CD14-positive monocyte (primary cell): ENCODE measurements around the gene PAK2. TPM values are rescaled to one million over a fixed set of nuclear protein-coding genes. Genes with fewer than 3 reads are reported as not detected.
A peak's percentile ranks its signal among the peaks of the same experiment; 100 is the strongest.
"Not testable (repeated sequence)": the region's sequence is repeated elsewhere in the genome, so short reads cannot be mapped to it uniquely, and the experiment has no call there.

Source experiments
- DNase-seq, 3 donors: peaks; one replicate each; pipeline ENCODE4 v3.0.0-alpha.2; 2011 to 2022
- H2AFZ ChIP-seq: 2 replicates; pipeline ENCODE4 v1.6.0; 2012; ENCODE audit warnings: mild to moderate bottlenecking, low read depth, low read length, inconsistent platforms; ENCODE audit not compliant: insufficient read depth, poor library complexity, severe bottlenecking
- H3K27ac ChIP-seq, 2 donors: 1 replicate in 1 of 2; 2 replicates in 1 of 2; pipeline ENCODE4 v1.5.1; 2012 to 2013; ENCODE audit warnings: low read length in 2 of 2, control low read depth in 1 of 2, inconsistent platforms in 1 of 2, low read depth in 1 of 2, mild to moderate bottlenecking in 1 of 2
- H3K27me3 ChIP-seq, 2 donors: one replicate each; pipeline versions ENCODE4 v1.6.0 to v1.6.1; 2011 to 2013; ENCODE audit warnings: low read length in 2 of 2; ENCODE audit not compliant: control insufficient read depth in 2 of 2, insufficient read depth in 2 of 2
- H3K36me3 ChIP-seq, 2 donors: replicated peaks in 1 of 2; 1 replicate in 1 of 2; 2 replicates in 1 of 2; pipeline versions ENCODE4 v1.5.1 to v1.6.1; 2012 to 2013; ENCODE audit warnings: low read length in 2 of 2, control low read depth in 1 of 2, inconsistent platforms in 1 of 2, mild to moderate bottlenecking in 1 of 2; ENCODE audit not compliant: insufficient read depth in 2 of 2, control insufficient read depth in 1 of 2
- H3K4me1 ChIP-seq, 2 donors: 1 replicate in 1 of 2; 2 replicates in 1 of 2; pipeline versions ENCODE4 v1.5.1 to v1.6.1; 2012 to 2013; ENCODE audit warnings: low read length in 2 of 2, control low read depth in 1 of 2, inconsistent platforms in 1 of 2, mild to moderate bottlenecking in 1 of 2, moderate library complexity in 1 of 2; ENCODE audit not compliant: insufficient read depth in 2 of 2, control insufficient read depth in 1 of 2
- H3K4me2 ChIP-seq: replicated peaks from 2 replicates; pipeline ENCODE3; 2012; ENCODE audit warnings: low read length, moderate library complexity, mild to moderate bottlenecking; ENCODE audit not compliant: poor library complexity, severe bottlenecking; ENCODE audit errors: extremely low read depth
- H3K4me3 ChIP-seq, 3 experiments: fragments of 200-600 bp in 1 of 3; sonication (generic) in 1 of 3; replicated peaks in 1 of 3; 1 replicate in 2 of 3; 2 replicates in 1 of 3; pipeline ENCODE4 v1.5.1; 2011 to 2013; ENCODE audit warnings: low read length in 3 of 3, mild to moderate bottlenecking in 3 of 3, control low read depth in 2 of 3, low read depth in 2 of 3, inconsistent platforms in 1 of 3, moderate library complexity in 1 of 3
- H3K79me2 ChIP-seq: 2 replicates; pipeline ENCODE4 v1.6.0; 2012; ENCODE audit warnings: mild to moderate bottlenecking, control low read depth, inconsistent platforms, low read length, moderate library complexity; ENCODE audit not compliant: insufficient read depth
- H3K9ac ChIP-seq: 2 replicates; pipeline ENCODE4 v1.6.0; 2017; ENCODE audit warnings: low read length, mild to moderate bottlenecking; ENCODE audit not compliant: insufficient read depth, poor library complexity, severe bottlenecking
- H3K9me3 ChIP-seq, 2 donors: replicated peaks in 1 of 2; 1 replicate in 1 of 2; 2 replicates in 1 of 2; pipeline versions ENCODE4 v1.5.1 to v1.6.1; 2012 to 2013; ENCODE audit warnings: low read length in 2 of 2, control low read depth in 1 of 2; ENCODE audit not compliant: control insufficient read depth in 1 of 2, insufficient read depth in 1 of 2
- H4K20me1 ChIP-seq: 2 replicates; pipeline ENCODE4 v1.6.0; 2012; ENCODE audit warnings: mild to moderate bottlenecking, low read length, control low read depth, moderate library complexity; ENCODE audit not compliant: insufficient read depth
- H3K27ac Mint-ChIP-seq, 7 donors: one replicate each; pipeline ENCODE4 v1.8.0; 2020; ENCODE audit warnings: mild to moderate bottlenecking in 7 of 7, mixed read lengths in 7 of 7, moderate library complexity in 6 of 7, inconsistent platforms in 2 of 7
- H3K27me3 Mint-ChIP-seq, 3 donors: one replicate each; pipeline ENCODE4 v1.8.0; 2021 to 2022; ENCODE audit warnings: low read depth in 3 of 3, mild to moderate bottlenecking in 3 of 3, mixed read lengths in 3 of 3, moderate library complexity in 3 of 3, inconsistent platforms in 1 of 3
- H3K36me3 Mint-ChIP-seq, 2 donors: one replicate each; pipeline ENCODE4 v1.8.0; 2020; ENCODE audit warnings: mixed read lengths in 2 of 2, inconsistent platforms in 1 of 2, mild to moderate bottlenecking in 1 of 2
- H3K4me1 Mint-ChIP-seq: one replicate; pipeline ENCODE4 v1.8.0; 2020; ENCODE audit warnings: mild to moderate bottlenecking, mixed read lengths
- H3K4me3 Mint-ChIP-seq, 2 donors: one replicate each; pipeline ENCODE4 v1.8.0; 2020; ENCODE audit warnings: mild to moderate bottlenecking in 2 of 2, mixed read lengths in 2 of 2, moderate library complexity in 1 of 2
- H3K9me3 Mint-ChIP-seq, 7 donors: one replicate each; pipeline ENCODE4 v1.8.0; 2020 to 2022; ENCODE audit warnings: mixed read lengths in 7 of 7, mild to moderate bottlenecking in 6 of 7, moderate library complexity in 6 of 7, inconsistent platforms in 2 of 7
- WGBS: methylation state at CpG from one replicate; pipeline ENCODE4 v1.1.5; 2013; ENCODE audit warnings: missing lambda C conversion rate; ENCODE audit not compliant: insufficient coverage; 5-methylcytosine and 5-hydroxymethylcytosine counted together
- intact Hi-C, 2 donors: fragments of 100-400 bp; cut with micrococcal nuclease; formaldehyde crosslinking; loops; one replicate each; pipeline versions ENCODE4 v1.15.0 to v1.15.1; 2023
- polyA plus RNA-seq, 3 donors: library from polyadenylated mRNA; depleted of rRNA in 1 of 3; unstranded in 2 of 3; stranded (reverse) in 1 of 3; fragments of 300-500 nt in 2 of 3; fragments of >200 nt in 1 of 3; fragmentation: Illumina TruSeq in 2 of 3; gene quantifications; 1 replicate in 2 of 3; 2 replicates in 1 of 3; pipeline ENCODE4 v1.2.3, GENCODE V29; 2012 to 2021
- TF ChIP-seq, protein P1 (sequence below): fragments of 200-600 bp; IDR thresholded peaks from one replicate; pipeline ENCODE4 v1.8.0; 2022; ENCODE audit warnings: antibody characterized with exemption, mild to moderate bottlenecking

Gene PAK2
- polyA plus RNA-seq, 3 donors = 32.4 to 44.2 (median 33.2) TPM

DNA sequence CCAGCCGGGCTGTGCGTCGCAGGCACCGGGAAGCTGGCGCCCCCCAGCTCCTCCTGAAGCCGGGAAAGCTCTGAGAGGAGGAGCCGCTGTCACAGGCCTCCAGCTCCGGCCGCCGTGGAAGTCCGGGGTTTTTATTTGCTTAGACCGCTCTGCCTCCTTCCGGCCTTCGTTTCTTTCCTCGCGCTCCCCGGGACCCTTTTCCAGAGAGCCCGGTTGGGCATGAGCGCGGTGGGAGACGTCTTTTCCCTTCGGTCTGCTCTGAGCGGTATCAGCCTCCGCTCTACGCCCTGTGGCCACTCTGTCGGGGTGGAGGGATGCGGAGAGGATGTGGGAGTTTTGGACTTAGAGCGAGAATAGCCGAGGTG is 128.6 kb downstream of the PAK2 start:
- H3K4me3 Mint-ChIP-seq = peak overlapping the region; percentile 97
- peak overlapping the region; percentile 84 to 90 for H3K27ac ChIP-seq
- TF ChIP-seq, protein P1, sequence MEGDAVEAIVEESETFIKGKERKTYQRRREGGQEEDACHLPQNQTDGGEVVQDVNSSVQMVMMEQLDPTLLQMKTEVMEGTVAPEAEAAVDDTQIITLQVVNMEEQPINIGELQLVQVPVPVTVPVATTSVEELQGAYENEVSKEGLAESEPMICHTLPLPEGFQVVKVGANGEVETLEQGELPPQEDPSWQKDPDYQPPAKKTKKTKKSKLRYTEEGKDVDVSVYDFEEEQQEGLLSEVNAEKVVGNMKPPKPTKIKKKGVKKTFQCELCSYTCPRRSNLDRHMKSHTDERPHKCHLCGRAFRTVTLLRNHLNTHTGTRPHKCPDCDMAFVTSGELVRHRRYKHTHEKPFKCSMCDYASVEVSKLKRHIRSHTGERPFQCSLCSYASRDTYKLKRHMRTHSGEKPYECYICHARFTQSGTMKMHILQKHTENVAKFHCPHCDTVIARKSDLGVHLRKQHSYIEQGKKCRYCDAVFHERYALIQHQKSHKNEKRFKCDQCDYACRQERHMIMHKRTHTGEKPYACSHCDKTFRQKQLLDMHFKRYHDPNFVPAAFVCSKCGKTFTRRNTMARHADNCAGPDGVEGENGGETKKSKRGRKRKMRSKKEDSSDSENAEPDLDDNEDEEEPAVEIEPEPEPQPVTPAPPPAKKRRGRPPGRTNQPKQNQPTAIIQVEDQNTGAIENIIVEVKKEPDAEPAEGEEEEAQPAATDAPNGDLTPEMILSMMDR = no peak
- 0% methylated on average over 25 of the region's 29 CpGs for WGBS
- H3K4me3 ChIP-seq = peak overlapping the region; percentile 73 to 83 (median 80)
- peaks cover 55% of the 10 kb centered on the region for H3K79me2 ChIP-seq
- peak overlapping the region; percentile 98 for H2AFZ ChIP-seq
- peaks cover 18 to 25% of the 10 kb centered on the region in 2 donors for H3K4me1 ChIP-seq
- peaks cover 0 to 4% (median 0%) of the 10 kb centered on the region in 7 donors for H3K9me3 Mint-ChIP-seq
- peak overlapping the region; percentile 93 to 98 (median 97) for H3K27ac Mint-ChIP-seq
- H3K27me3 ChIP-seq = no peaks in the 10 kb centered on the region
- peak overlapping the region; percentile 96 for H3K9ac ChIP-seq
- H3K27me3 Mint-ChIP-seq = no peaks in the 10 kb centered on the region
- peak overlapping the region; percentile 79 for H3K4me2 ChIP-seq
- intact Hi-C loops = loop anchor here (5.0 kb wide), 1 partner anchor 74 kb away; the partner anchor contains the start of gene NCBP2 (in 2 of the 2)
- peaks cover 0 to 1% of the 10 kb centered on the region in 2 donors for H3K9me3 ChIP-seq
- H4K20me1 ChIP-seq = peaks cover 49% of the 10 kb centered on the region
- peaks cover 0 to 14% of the 10 kb centered on the region in 2 donors for H3K36me3 ChIP-seq
- H3K4me1 Mint-ChIP-seq = peaks cover 17% of the 10 kb centered on the region
- peaks cover 6 to 11% of the 10 kb centered on the region in 2 donors for H3K36me3 Mint-ChIP-seq
- peak in 1 of 3 donors; percentile 14 for DNase-seq

DNA sequence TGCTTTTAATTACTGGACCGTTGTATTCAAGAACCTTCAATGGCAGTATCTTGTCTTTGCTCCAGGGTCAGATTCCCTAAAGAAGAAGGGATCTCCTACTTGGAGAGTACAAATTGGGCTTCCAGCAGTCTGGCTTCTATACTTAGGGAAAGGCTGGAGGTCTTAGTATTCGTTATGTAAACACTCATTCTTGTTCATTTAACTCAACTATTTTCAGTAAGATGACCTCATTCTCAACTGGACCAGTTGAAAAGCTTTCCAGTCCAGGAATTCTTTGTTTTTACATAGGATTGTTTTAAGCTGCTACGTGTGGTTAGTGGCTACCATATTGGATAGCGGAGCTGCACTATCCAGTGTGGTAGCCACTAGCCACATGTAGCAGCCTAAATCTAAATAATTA is 132.7 kb downstream of the PAK2 start:
- TF ChIP-seq, protein P1 = no peak
- no peaks in the 10 kb centered on the region for H3K9me3 ChIP-seq
- H3K27ac ChIP-seq = no peak overlapping the region
- Mint-ChIP-seq H3K4me1 (peaks cover 15% of the 10 kb centered on the region), H3K36me3 (peaks cover 7 to 18% of the 10 kb centered on the region in 2 donors), H3K9me3 (peaks cover 0 to 2% (median 0%) of the 10 kb centered on the region in 7 donors), H3K27me3 (peaks cover 0 to 1% (median 0%) of the 10 kb centered on the region in 3 donors), H3K4me3 (no peak overlapping the region), H3K27ac (no peak overlapping the region)
- H3K4me2 ChIP-seq = no peak overlapping the region
- DNase-seq = no peak
- 100% methylated on average over 1 of the region's 4 CpGs for WGBS
- no peak overlapping the region for H2AFZ ChIP-seq
- H4K20me1 ChIP-seq = peaks cover 89% of the 10 kb centered on the region
- intact Hi-C loops = no loop called here
- peaks cover 96% of the 10 kb centered on the region for H3K79me2 ChIP-seq
- H3K27me3 ChIP-seq = no peaks in the 10 kb centered on the region
- peaks cover 0 to 14% of the 10 kb centered on the region in 2 donors for H3K36me3 ChIP-seq
- no peak overlapping the region for H3K9ac ChIP-seq
- peaks cover 14 to 20% of the 10 kb centered on the region in 2 donors for H3K4me1 ChIP-seq
- H3K4me3 ChIP-seq = no peak overlapping the region

DNA sequence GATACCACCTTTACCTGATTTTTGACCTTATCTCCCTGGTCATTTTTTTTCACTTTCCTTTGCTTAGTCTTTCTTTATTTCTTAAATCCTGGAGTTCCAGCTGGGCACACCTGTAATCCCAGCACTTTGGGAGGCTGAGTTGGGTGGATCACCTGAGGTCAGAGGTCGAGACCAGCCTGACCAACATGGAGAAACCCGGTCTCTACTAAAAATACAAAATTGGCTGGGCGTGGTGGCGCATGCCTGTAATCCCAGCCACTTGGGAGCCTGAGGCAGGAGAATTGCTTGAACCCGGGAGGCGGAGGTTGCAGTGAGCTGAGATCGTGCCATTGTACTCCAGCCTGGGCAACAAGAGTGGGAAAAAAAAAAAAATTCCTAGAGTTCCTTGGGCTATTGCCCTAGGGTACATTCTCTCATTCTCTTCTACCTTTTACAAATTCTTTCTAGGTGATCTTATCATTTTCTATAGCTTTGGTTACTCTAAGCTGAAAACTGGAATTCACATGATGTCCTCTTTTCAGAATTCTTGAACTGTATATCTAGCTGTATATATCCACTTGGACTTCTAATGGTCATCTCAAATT is 134.9 kb downstream of the PAK2 start:
- H2AFZ ChIP-seq, intact Hi-C loops, DNase-seq, H3K4me1 ChIP-seq, H3K4me3 Mint-ChIP-seq, H3K4me2 ChIP-seq, H3K4me1 Mint-ChIP-seq, H3K27ac ChIP-seq, H3K27ac Mint-ChIP-seq, H3K9me3 ChIP-seq, H3K27me3 ChIP-seq, H3K9me3 Mint-ChIP-seq, H3K9ac ChIP-seq, H3K4me3 ChIP-seq, H3K27me3 Mint-ChIP-seq: not testable (repeated sequence)
- Histone ChIP-seq H4K20me1 (peaks cover 99% of the 10 kb centered on the region), H3K79me2 (peaks cover 99% of the 10 kb centered on the region), H3K36me3 (peaks cover 0 to 22% of the 10 kb centered on the region in 2 donors)
- peaks cover 8 to 24% of the 10 kb centered on the region in 2 donors for H3K36me3 Mint-ChIP-seq
- 100% methylated on average over 3 of the region's 7 CpGs for WGBS
